Activated naive CD4-positive, alpha-beta T cell treated with Interleukin-2 at 50 U/mL for 16 hours (primary cell): ENCODE results near the gene ZBTB7C.

Experiments used
- DNase-seq: peaks from one replicate; pipeline ENCODE4 v3.0.0-alpha.2; 2020

ZBTB7C gene

GRCh38 chr18:48348739-48349138 is 60.4 kb downstream of the ZBTB7C start:
- no peak for DNase-seq

GRCh38 chr18:48347756-48348326 is 61.3 kb downstream of the ZBTB7C start:
- no peak for DNase-seq

GRCh38 chr18:48345596-48345995 is 63.6 kb downstream of the ZBTB7C start:
- DNase-seq = no peak

GRCh38 chr18:48342581-48342980 is 66.6 kb downstream of the ZBTB7C start:
- no peak for DNase-seq

GRCh38 chr18:48342125-48342524 is 67.1 kb downstream of the ZBTB7C start:
- no peak for DNase-seq

GRCh38 chr18:48340560-48340959 is 68.6 kb downstream of the ZBTB7C start:
- DNase-seq = no peak

- DNase-seq = no peak
These were observed 69.5 kb downstream of the ZBTB7C start for GRCh38 chr18:48339692-48340091.

- DNase-seq = no peak
These were observed 70.3 kb downstream of the ZBTB7C start for GRCh38 chr18:48338915-48339314.

- DNase-seq = no peak
These were observed 72.1 kb downstream of the ZBTB7C start for GRCh38 chr18:48337053-48337452.

GRCh38 chr18:48336332-48336731 is 72.9 kb downstream of the ZBTB7C start:
- DNase-seq = no peak

- DNase-seq = no peak
These were observed 73.4 kb downstream of the ZBTB7C start for GRCh38 chr18:48335829-48336228.

- DNase-seq = no peak
These were observed 74.3 kb downstream of the ZBTB7C start for GRCh38 chr18:48334845-48335244.

- DNase-seq = no peak
These were observed 75.6 kb downstream of the ZBTB7C start for GRCh38 chr18:48333563-48333962.

GRCh38 chr18:48330016-48330991 is 78.9 kb downstream of the ZBTB7C start:
- no peak for DNase-seq

- no peak for DNase-seq
These were observed 80.5 kb downstream of the ZBTB7C start for GRCh38 chr18:48328473-48329210.

GRCh38 chr18:48326901-48327675 is 82.1 kb downstream of the ZBTB7C start:
- no peak for DNase-seq

- no peak for DNase-seq
These were observed 84.0 kb downstream of the ZBTB7C start for GRCh38 chr18:48325115-48325665.

- DNase-seq = no peak
These were observed 84.5 kb downstream of the ZBTB7C start for GRCh38 chr18:48324651-48325050.

GRCh38 chr18:48323151-48323550 is 86.0 kb downstream of the ZBTB7C start:
- DNase-seq = no peak

GRCh38 chr18:48321536-48321935 is 87.6 kb downstream of the ZBTB7C start:
- DNase-seq = no peak

- no peak for DNase-seq
These were observed 88.1 kb downstream of the ZBTB7C start for GRCh38 chr18:48321121-48321520.

- no peak for DNase-seq
These were observed 88.6 kb downstream of the ZBTB7C start for GRCh38 chr18:48320639-48320945.
